Measurements from ENCODE around the gene MYOCOS. TPM values are rescaled to one million over a fixed set of nuclear protein-coding genes. Genes with fewer than 3 reads are reported as not detected.

MYOCOS gene
- total RNA-seq, 1 donor from 2014 or later = not detected

- no peaks in the 10 kb centered on the region for H3K27me3 ChIP-seq (ENCODE audit: low read depth)
- H3K9me3 ChIP-seq (replicated peaks) = no peaks in the 10 kb centered on the region
- peaks cover 20% of the 10 kb centered on the region for H3K4me1 ChIP-seq
- peak; percentile 72 for DNase-seq
- peak overlapping the region; percentile 91 for H3K27ac ChIP-seq (replicated peaks)
- peak overlapping the region; percentile 39 for H3K4me3 ChIP-seq
- TF ChIP-seq, protein P1, sequence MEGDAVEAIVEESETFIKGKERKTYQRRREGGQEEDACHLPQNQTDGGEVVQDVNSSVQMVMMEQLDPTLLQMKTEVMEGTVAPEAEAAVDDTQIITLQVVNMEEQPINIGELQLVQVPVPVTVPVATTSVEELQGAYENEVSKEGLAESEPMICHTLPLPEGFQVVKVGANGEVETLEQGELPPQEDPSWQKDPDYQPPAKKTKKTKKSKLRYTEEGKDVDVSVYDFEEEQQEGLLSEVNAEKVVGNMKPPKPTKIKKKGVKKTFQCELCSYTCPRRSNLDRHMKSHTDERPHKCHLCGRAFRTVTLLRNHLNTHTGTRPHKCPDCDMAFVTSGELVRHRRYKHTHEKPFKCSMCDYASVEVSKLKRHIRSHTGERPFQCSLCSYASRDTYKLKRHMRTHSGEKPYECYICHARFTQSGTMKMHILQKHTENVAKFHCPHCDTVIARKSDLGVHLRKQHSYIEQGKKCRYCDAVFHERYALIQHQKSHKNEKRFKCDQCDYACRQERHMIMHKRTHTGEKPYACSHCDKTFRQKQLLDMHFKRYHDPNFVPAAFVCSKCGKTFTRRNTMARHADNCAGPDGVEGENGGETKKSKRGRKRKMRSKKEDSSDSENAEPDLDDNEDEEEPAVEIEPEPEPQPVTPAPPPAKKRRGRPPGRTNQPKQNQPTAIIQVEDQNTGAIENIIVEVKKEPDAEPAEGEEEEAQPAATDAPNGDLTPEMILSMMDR (IDR thresholded peaks at IDR 0.05; ENCODE audit: borderline replicate concordance) = peak; percentile 87
- intact Hi-C loops (cut with micrococcal nuclease) = loop anchor here (10.0 kb wide), 1 partner anchor 70 kb away; no protein-coding TSS in a partner anchor
- no peaks in the 10 kb centered on the region for H3K36me3 ChIP-seq
Observed at GRCh38 chr1:171644805-171645483, 22.9 kb downstream of the MYOCOS start.

DNA sequence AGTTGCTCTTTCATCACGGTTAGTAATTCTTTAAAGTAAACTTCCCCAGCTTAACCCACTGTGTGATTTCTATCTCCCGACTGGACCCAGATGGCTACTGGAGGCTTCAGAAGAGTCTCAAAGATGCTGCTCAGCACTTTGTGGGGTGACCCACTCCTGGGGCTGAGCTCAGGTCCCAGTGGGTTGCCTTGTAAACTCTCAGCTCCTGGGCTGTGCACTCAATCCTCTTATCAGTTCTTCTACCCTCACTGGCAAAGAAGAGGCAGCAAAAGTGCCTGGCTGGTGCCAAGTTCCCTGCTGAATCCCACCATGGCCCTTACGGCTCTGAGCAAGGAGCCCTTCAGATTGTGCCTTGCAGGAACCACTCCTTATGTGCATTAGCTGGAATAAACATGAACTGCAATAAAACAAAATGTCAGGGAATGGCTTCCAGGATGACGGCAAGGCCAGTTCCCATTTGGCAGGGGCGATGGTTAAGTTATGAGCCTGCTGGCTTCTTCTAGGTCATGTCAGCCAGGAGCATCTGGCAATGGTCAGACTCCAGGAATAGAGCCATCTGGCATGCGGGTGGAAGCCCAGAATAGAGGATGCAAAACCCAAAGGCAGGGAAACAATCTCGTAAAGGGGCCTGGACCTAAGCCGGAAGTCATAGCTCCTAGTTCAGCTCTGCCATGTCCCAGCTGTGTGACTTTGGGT, 23.7 kb downstream of the MYOCOS start:
- Histone ChIP-seq H3K9me3 (replicated peaks) (no peaks in the 10 kb centered on the region), H3K36me3 (no peaks in the 10 kb centered on the region), H3K27ac (replicated peaks) (peak overlapping the region; percentile 91), H3K27me3 (ENCODE audit: low read depth) (no peaks in the 10 kb centered on the region), H3K4me3 (peak overlapping the region; percentile 39), H3K4me1 (peaks cover 20% of the 10 kb centered on the region)
- TF ChIP-seq, protein P1 (IDR thresholded peaks at IDR 0.05; ENCODE audit: borderline replicate concordance) = no peak
- peak; percentile 82 for DNase-seq
- intact Hi-C loops (cut with micrococcal nuclease) = loop anchor here (10.0 kb wide), 1 partner anchor 69 kb away; no protein-coding TSS in a partner anchor

GRCh38 chr1:171646249-171646560, 24.2 kb downstream of the MYOCOS start:
- Histone ChIP-seq H3K27ac (replicated peaks) (peak overlapping the region; percentile 91), H3K9me3 (replicated peaks) (no peaks in the 10 kb centered on the region), H3K27me3 (ENCODE audit: low read depth) (no peaks in the 10 kb centered on the region), H3K4me3 (no peak overlapping the region), H3K36me3 (no peaks in the 10 kb centered on the region), H3K4me1 (peaks cover 20% of the 10 kb centered on the region)
- DNase-seq = no peak
- TF ChIP-seq, protein P1 (IDR thresholded peaks at IDR 0.05; ENCODE audit: borderline replicate concordance) = no peak
- intact Hi-C loops (cut with micrococcal nuclease) = loop anchor here (10.0 kb wide), 1 partner anchor 69 kb away; no protein-coding TSS in a partner anchor

DNA sequence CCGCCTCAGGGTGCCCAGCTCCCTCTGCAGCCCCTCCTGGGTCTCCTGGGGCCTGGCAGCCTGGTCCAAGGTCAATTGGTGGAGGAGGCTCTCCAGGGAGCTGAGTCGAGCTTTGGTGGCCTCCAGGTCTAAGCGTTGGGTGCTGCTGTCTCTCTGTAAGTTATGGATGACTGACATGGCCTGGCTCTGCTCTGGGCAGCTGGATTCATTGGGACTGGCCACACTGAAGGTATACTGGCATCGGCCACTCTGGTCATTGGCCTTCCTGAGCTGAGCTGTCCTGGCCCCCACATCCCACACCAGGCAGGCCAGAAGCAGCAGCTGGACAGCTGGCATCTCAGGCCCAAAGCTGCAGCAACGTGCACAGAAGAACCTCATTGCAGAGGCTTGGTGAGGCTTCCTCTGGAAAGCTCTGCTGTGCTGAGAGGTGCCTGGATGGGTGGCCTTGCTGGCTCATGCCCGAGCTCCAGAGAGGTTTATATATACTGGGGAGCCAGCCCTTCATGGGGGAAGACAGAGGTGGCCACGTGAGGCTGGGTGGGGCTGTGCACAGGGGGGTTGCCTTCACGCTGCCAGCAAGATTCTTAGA, 30.3 kb downstream of the MYOCOS start, which contains the start of gene MYOC:
Gene MYOC (minus strand): TSS at position 455 of the 589 bp plus-strand sequence. CDS start 77 bp downstream, at position 378.
- DNase-seq = no peak
- intact Hi-C loops (cut with micrococcal nuclease) = no loop called here

DNA sequence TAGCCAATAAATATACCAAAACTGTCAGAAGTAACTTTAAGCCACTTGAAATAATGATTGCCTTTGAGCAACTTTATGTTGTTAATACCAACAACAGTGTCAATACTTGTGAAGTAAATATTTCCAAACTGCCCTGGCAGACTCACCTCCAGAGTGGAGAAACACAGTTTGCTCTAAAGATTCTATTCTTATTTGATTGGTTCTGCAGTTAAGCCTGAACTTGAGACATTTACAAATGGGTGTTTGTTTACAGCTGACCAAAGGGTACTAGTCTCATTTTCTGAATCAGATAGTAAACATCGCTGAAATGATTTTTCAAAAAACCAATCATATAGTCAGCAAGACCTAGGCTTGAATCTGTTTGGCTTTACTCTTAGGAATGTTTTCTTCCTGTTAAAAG, 31.8 kb downstream of the MYOCOS start:
- Histone ChIP-seq H3K4me1 (peaks cover 49% of the 10 kb centered on the region), H3K4me3 (peak overlapping the region; percentile 44), H3K9me3 (replicated peaks) (no peaks in the 10 kb centered on the region), H3K27me3 (ENCODE audit: low read depth) (no peaks in the 10 kb centered on the region), H3K36me3 (no peaks in the 10 kb centered on the region), H3K27ac (replicated peaks) (peak overlapping the region; percentile 89)
- intact Hi-C loops (cut with micrococcal nuclease) = no loop called here
- TF ChIP-seq, protein P1 (IDR thresholded peaks at IDR 0.05; ENCODE audit: borderline replicate concordance) = no peak
- DNase-seq = no peak

More for the DNA sequence above, 30.3 kb downstream of the MYOCOS start, which contains the start of gene MYOC:
- Histone ChIP-seq H3K27me3 (ENCODE audit: low read depth) (no peaks in the 10 kb centered on the region), H3K36me3 (no peaks in the 10 kb centered on the region), H3K4me3 (no peak within 1 kb of the TSS), H3K4me1 (peaks cover 46% of the 10 kb centered on the region), H3K27ac (replicated peaks) (peak within 1 kb of the TSS; percentile 89), H3K9me3 (replicated peaks) (no peaks in the 10 kb centered on the region)
- TF ChIP-seq, protein P1 (IDR thresholded peaks at IDR 0.05; ENCODE audit: borderline replicate concordance) = no peak

Measured in left ventricle myocardium inferior (tissue), 1 donor.